22Rv1 (cell line): ENCODE measurements around the gene NRXN3.

Experiments
- H3K27ac ChIP-seq: fragments of 450-650 bp; 2 replicates; pipeline ENCODE4 v1.5.1; 2017
- ZFX ChIP-seq: fragments of 450-650 bp; IDR thresholded peaks from 2 replicates; pipeline ENCODE4 v1.6.1; 2017; ENCODE audit warnings: antibody characterized with exemption, borderline replicate concordance
- TF ChIP-seq, protein P1 (sequence below): fragments of 450-650 bp; IDR thresholded peaks from 2 replicates; pipeline ENCODE4 v1.5.1; 2017; ENCODE audit warnings: mild to moderate bottlenecking

Gene NRXN3

DNA sequence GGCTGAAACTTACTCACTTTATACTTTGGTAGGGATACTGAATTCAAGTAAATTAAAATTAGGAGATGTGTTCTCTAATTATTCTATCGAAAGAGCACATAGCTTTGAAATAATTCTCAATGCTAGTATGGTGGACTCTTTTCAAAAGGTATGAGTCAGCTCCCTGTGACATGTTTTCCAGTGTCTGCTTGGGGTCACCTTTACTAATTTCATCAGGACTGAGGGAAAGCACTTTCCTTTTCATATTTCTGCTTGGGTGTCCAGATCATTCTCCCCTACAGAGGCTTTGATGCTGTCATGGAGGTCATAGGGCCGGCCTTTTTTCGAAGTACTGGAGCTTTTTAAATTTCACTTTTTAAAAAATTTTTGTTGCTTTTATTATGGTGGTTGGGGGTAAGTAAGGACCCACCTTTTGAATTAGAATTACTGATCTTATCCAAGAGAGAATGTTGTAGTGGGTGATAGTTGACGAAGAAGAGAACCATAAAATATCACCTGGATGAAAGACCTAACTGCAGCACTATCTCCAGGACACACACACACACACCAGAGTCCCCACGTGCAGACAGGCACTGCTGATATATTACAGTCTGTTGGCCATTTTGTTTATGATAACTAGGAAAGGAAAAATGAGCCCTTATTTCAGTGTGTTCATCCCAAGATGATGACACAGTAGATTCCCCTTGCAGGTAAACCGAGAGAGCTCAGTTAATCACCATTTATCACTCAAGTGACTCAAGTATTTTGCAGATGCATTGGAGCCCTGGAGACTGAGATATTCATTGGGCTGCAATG is 1482.5 kb downstream of the NRXN3 start:
- TF ChIP-seq ZFX, result no peak
- TF ChIP-seq, protein P1, sequence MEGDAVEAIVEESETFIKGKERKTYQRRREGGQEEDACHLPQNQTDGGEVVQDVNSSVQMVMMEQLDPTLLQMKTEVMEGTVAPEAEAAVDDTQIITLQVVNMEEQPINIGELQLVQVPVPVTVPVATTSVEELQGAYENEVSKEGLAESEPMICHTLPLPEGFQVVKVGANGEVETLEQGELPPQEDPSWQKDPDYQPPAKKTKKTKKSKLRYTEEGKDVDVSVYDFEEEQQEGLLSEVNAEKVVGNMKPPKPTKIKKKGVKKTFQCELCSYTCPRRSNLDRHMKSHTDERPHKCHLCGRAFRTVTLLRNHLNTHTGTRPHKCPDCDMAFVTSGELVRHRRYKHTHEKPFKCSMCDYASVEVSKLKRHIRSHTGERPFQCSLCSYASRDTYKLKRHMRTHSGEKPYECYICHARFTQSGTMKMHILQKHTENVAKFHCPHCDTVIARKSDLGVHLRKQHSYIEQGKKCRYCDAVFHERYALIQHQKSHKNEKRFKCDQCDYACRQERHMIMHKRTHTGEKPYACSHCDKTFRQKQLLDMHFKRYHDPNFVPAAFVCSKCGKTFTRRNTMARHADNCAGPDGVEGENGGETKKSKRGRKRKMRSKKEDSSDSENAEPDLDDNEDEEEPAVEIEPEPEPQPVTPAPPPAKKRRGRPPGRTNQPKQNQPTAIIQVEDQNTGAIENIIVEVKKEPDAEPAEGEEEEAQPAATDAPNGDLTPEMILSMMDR, result no peak
- H3K27ac ChIP-seq, result no peak overlapping the region

DNA sequence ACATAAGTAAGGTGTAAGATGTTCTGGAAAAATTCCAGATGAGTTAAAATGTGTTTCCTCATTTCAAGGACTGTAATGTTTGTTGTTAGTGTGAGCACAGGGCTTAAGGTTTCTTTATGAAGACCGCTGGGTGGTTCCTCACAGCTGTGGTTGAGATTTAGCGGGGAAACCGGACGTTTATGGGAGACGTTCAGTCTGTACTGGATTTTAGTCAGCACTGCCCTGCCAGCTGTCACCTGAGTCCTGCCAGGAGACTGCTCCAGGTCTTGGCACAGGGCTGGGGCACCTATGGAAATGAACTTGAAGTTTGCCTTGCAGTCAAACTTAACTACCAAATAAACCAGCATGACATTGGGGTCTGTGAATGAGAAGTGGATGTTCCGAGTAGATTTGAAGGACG is 1485.9 kb downstream of the NRXN3 start:
- TF ChIP-seq ZFX, result no peak
- TF ChIP-seq, protein P1, result no peak
- no peak overlapping the region for H3K27ac ChIP-seq

DNA sequence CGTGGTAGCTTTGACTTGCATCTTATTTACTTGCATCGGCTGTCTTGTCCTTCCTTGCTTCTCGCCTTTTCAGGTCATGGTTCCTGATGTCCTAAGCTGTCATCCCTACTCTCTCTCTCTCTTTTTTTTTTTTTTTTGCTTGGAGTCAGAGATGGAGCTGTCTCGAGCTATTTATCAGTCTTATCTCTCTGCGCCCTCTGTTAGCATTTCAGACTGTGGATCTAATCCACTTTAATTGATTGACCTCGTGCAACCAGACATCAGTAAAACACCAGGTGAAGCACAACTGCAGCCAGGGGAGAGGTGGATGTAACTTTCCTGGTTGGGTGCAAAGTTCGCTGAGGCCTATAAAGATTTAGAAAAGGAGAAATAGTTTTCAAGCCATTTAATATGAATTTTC is 1486.3 kb downstream of the NRXN3 start:
- no peak overlapping the region for H3K27ac ChIP-seq
- no peak for TF ChIP-seq ZFX

DNA sequence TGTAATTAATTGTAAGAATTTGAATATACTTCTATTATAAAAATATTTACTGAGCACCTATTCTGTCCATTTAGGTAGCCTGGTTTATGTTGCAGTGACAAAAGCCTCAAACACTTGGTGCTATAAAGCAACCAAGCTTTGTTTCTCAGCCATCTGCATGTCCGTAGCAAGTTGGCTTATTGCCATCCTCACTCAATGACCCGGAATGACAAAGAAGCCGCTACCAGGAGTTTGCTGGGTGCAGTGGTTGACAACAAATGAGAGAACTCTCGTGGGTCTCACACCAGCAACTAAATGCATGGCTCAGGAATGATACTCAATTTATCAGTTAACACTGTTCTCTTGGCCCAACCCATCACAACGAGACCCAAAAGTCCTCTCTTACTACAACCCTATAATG is 1488.0 kb downstream of the NRXN3 start:
- TF ChIP-seq ZFX, result no peak
- TF ChIP-seq, protein P1, result no peak
- no peak overlapping the region for H3K27ac ChIP-seq

DNA sequence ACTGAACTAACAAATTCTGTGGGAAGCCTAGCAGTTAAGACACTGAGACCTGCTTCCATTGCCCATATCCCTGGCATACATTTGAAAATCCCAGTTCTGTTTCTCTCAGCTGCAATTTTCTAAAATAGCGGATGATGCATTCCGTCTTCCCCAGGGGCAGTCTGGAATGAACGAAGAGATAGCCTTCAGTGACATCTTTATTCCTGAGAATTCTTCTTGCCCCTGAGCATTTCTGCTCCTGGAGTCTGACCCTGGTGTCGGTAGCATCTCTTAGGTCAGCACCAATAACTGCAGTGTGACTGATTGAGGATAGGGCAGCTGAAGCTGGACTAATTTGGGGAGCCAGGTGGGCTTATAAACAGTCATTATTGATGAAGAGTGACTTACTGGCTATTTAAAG is 1488.6 kb downstream of the NRXN3 start:
- no peak overlapping the region for H3K27ac ChIP-seq
- TF ChIP-seq ZFX, result no peak
- TF ChIP-seq, protein P1, result no peak

DNA sequence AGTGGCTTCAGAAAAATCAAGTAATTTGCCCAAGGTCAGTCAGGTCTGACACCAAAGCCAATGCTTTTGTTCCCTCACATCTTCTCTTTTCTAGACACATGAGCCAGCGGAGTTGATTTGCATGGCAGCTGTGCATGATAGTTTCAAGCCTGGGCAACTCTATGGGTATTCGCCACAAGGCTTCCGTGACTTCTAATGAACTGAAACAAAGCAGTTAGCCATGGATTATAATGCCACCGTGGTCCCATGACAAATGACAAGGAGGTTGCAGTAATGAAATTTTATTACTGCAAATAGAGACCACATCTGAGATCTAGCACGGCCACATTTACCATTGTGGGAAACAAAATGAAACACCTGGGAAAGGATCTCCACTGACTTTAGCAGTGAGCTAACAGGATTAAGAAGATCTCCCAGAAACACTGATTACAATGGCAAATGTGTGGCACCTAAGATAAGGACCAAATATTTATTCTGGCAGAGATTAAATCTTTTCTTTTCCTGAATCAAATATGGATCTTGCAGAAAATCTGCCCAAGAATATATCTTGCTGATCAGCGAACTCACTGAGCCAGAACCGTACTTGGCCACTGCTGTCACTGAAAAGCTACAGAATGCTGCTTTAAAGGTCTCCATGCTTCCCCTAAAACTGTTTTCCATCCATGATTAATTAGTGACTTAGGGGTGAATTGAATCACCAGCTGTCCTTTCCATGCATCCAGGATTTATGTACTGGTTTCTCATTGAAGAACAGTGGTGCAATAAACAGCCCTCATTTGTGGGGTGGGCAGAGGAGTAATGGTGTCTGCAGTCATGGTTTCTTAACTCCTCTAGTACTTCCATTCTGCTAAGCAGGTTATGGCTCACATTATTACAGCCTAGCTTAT is 1490.1 kb downstream of the NRXN3 start:
- no peak for TF ChIP-seq ZFX
- TF ChIP-seq, protein P1, result no peak
- no peak overlapping the region for H3K27ac ChIP-seq

DNA sequence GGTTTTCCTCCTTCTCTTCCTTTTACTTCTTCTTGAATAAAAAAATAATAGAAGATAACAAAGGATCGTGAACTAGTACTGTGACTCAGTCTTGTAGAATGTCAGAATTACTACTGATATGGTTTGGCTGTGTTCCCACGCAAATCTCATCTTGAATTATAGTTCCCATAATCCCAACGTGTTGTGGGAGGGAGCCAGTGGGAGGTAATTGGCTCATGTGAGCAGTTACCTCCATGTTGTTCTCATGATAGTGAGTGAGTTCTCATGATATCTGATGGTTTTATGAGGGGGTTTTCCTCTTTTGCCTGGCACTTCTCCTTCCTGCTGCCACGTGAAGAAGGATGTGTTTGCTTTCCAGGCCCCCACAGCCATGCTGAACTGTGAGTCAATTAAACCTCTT is 1491.6 kb downstream of the NRXN3 start:
- TF ChIP-seq, protein P1, result no peak
- no peak for TF ChIP-seq ZFX
- no peak overlapping the region for H3K27ac ChIP-seq
